Inferior parietal cortex (tissue), 1 donor: ENCODE results near the gene RASGRP2.
"Not testable (repeated sequence)": the region's sequence is repeated elsewhere in the genome, so short reads cannot be mapped to it uniquely, and the experiment has no call there.

ENCODE experiments used
- DNase-seq: peaks from one replicate; pipeline ENCODE4 v3.0.0-alpha.2; 2016; ENCODE audit errors: extremely low spot score

Gene RASGRP2

GRCh38 chr11:64718084-64718779 is 25.7 kb downstream of the RASGRP2 start:
- no peak for DNase-seq

- no peak for DNase-seq
Observed at GRCh38 chr11:64717268-64717578, 26.7 kb downstream of the RASGRP2 start.

GRCh38 chr11:64716473-64717267 is 27.3 kb downstream of the RASGRP2 start:
- no peak for DNase-seq

GRCh38 chr11:64715756-64716472 is 28.0 kb downstream of the RASGRP2 start:
- DNase-seq, result no peak

- no peak for DNase-seq
Observed at GRCh38 chr11:64715110-64715509, 28.8 kb downstream of the RASGRP2 start.

GRCh38 chr11:64714666-64715065 is 29.3 kb downstream of the RASGRP2 start:
- no peak for DNase-seq

GRCh38 chr11:64713781-64714363 is 30.1 kb downstream of the RASGRP2 start:
- no peak for DNase-seq

- no peak for DNase-seq
Observed at GRCh38 chr11:64713016-64713707, 30.8 kb downstream of the RASGRP2 start.

- DNase-seq, result no peak
Observed at GRCh38 chr11:64712430-64713015, 31.4 kb downstream of the RASGRP2 start.

GRCh38 chr11:64711956-64712362 is 32.0 kb downstream of the RASGRP2 start:
- no peak for DNase-seq

- no peak for DNase-seq
Observed at GRCh38 chr11:64711138-64711955, 32.6 kb downstream of the RASGRP2 start.

GRCh38 chr11:64710418-64711137 is 33.4 kb downstream of the RASGRP2 start:
- no peak for DNase-seq

GRCh38 chr11:64705501-64705900 is 38.4 kb downstream of the RASGRP2 start:
- DNase-seq, result no peak

- DNase-seq, result no peak
Observed at GRCh38 chr11:64703048-64703447, 40.9 kb downstream of the RASGRP2 start.

GRCh38 chr11:64701956-64702355 is 42.0 kb downstream of the RASGRP2 start:
- DNase-seq, result not testable (repeated sequence)

GRCh38 chr11:64698427-64698826 is 45.5 kb downstream of the RASGRP2 start:
- DNase-seq, result no peak

GRCh38 chr11:64697663-64698375 is 46.1 kb downstream of the RASGRP2 start:
- DNase-seq, result no peak

GRCh38 chr11:64696045-64696444 is 47.9 kb downstream of the RASGRP2 start:
- DNase-seq, result no peak

GRCh38 chr11:64695548-64695947 is 48.4 kb downstream of the RASGRP2 start:
- DNase-seq, result no peak
